HG03064 (cell line): Measurements from ENCODE around the gene APAF1.

Source experiments
- ATAC-seq: cut with Tn5 transposase; IDR thresholded peaks from one replicate; pipeline ENCODE4 v1.9.1; 2021; ENCODE audit warnings: low read depth; ENCODE audit not compliant: unreplicated experiment

APAF1 gene

GRCh38 chr12:98656289-98657101, 11.4 kb downstream of the APAF1 start:
- no peak for ATAC-seq

GRCh38 chr12:98660521-98660920, 15.4 kb downstream of the APAF1 start:
- no peak for ATAC-seq

- ATAC-seq = no peak
These were observed 24.7 kb downstream of the APAF1 start for GRCh38 chr12:98669751-98670150.

GRCh38 chr12:98671459-98671858, 26.4 kb downstream of the APAF1 start:
- ATAC-seq = no peak

GRCh38 chr12:98674841-98675240, 29.8 kb downstream of the APAF1 start:
- no peak for ATAC-seq

GRCh38 chr12:98678236-98678945, 33.3 kb downstream of the APAF1 start:
- no peak for ATAC-seq

GRCh38 chr12:98678946-98679610, 34.0 kb downstream of the APAF1 start:
- no peak for ATAC-seq

- ATAC-seq = no peak
These were observed 34.5 kb downstream of the APAF1 start for GRCh38 chr12:98679611-98680005.

- ATAC-seq = no peak
These were observed 39.1 kb downstream of the APAF1 start for GRCh38 chr12:98684199-98684598.

GRCh38 chr12:98686603-98687002, 41.5 kb downstream of the APAF1 start:
- ATAC-seq = no peak

- no peak for ATAC-seq
These were observed 46.3 kb downstream of the APAF1 start for GRCh38 chr12:98691351-98691750.

- ATAC-seq = no peak
These were observed 51.1 kb downstream of the APAF1 start for GRCh38 chr12:98696036-98696646.

- no peak for ATAC-seq
These were observed 52.1 kb downstream of the APAF1 start for GRCh38 chr12:98697209-98697608.

GRCh38 chr12:98698603-98699463, 53.7 kb downstream of the APAF1 start:
- peak; percentile 87 for ATAC-seq

- ATAC-seq = no peak
These were observed 54.5 kb downstream of the APAF1 start for GRCh38 chr12:98699586-98699985.

- ATAC-seq = no peak
These were observed 56.1 kb downstream of the APAF1 start for GRCh38 chr12:98701166-98701565.

GRCh38 chr12:98709022-98709421, 63.9 kb downstream of the APAF1 start:
- ATAC-seq = no peak

- ATAC-seq = no peak
These were observed 69.3 kb downstream of the APAF1 start for GRCh38 chr12:98714426-98714825.

- ATAC-seq = peak; percentile 65
These were observed 74.7 kb downstream of the APAF1 start for GRCh38 chr12:98719515-98720504.
